Measurements from ENCODE around the gene SOS2.

SOS2 gene

DNA sequence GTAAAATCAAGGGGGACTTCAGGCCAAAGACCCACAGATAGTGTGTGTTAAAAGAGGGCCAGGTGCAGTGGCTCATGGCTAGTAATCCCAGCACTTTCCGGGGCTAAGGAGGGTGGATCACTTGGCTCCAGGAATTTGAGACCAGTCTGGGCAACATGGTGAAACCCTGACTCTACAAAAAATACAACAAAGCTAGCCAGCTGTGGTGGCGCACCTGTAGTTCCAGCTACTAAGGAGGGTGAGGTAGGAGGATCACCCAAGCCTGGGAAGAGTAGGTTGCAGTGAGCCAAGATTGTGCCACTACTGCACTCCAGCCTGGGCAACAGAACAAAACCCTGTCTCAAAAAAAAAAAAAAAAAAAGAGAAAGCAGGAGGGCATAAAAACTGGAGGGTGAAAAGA, 123.5 kb downstream of the SOS2 start:
- DNase-seq (ENCODE audit: low spot score): no peak
- TF ChIP-seq, protein P1, sequence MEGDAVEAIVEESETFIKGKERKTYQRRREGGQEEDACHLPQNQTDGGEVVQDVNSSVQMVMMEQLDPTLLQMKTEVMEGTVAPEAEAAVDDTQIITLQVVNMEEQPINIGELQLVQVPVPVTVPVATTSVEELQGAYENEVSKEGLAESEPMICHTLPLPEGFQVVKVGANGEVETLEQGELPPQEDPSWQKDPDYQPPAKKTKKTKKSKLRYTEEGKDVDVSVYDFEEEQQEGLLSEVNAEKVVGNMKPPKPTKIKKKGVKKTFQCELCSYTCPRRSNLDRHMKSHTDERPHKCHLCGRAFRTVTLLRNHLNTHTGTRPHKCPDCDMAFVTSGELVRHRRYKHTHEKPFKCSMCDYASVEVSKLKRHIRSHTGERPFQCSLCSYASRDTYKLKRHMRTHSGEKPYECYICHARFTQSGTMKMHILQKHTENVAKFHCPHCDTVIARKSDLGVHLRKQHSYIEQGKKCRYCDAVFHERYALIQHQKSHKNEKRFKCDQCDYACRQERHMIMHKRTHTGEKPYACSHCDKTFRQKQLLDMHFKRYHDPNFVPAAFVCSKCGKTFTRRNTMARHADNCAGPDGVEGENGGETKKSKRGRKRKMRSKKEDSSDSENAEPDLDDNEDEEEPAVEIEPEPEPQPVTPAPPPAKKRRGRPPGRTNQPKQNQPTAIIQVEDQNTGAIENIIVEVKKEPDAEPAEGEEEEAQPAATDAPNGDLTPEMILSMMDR (conservative IDR thresholded peaks at IDR 0.05; ENCODE audit: low read depth): no peak
- CTCF ChIA-PET: interaction anchor here (0.7 to 1.0 kb wide), 2 partner anchors 102 to 246 kb away, joined by 3 to 4 read pairs; no protein-coding TSS in a partner anchor
- POLR2A ChIA-PET (ENCODE audit: low non-redundant PET): interaction anchor here (0.6 to 0.7 kb wide), 2 partner anchors 8 to 474 kb away, joined by 4 to 12 read pairs; partner anchors contain the start of gene VCPKMT
- no peak overlapping the region for H3K27ac ChIP-seq

DNA sequence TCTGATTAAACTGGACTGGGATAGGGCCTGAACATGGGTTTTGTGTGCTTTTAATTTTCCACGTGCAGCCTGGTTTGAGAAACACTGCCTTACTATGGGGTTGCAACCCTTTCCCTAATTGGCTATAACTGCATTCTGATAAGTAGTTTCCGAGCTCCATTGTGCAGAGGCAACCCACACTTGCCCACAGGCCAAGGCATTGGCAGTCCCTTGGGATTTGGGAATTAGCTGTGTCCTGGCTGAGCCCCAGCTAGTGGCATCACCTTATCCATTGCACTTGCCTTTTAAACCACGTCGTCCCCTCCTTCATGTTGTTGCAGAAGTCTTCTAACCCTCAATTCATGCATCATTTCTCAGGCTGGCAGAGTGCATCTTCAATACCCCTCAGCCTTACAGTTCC, 125.2 kb downstream of the SOS2 start:
- TF ChIP-seq, protein P1 (conservative IDR thresholded peaks at IDR 0.05; ENCODE audit: low read depth): no peak
- ChIA-PET POLR2A (ENCODE audit: low non-redundant PET) (no interaction called here), CTCF (no interaction called here)
- DNase-seq (ENCODE audit: low spot score): no peak
- H3K27ac ChIP-seq: peak overlapping the region; percentile 17; the same call in 1 of the 2 replicates

DNA sequence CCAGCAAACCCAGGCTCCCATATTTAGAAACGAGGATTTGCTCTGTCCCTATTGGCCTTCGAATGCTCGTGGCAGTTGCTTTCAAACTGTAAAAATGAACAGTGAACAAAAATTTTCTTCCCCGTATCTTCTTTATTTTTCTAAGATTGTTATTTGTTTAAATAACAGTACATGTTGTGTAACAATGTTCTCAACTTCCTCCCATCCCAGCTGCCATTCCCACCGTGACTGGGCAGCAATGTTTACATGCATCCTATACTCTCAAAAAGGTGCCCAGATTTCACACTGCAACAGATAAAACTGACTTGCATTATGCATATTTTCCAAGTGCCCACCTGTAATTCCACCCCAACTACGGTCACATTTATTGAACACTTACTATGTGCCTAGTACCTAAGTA, 127.8 kb downstream of the SOS2 start:
- TF ChIP-seq, protein P1 (conservative IDR thresholded peaks at IDR 0.05; ENCODE audit: low read depth): no peak
- DNase-seq (ENCODE audit: low spot score): no peak
- H3K27ac ChIP-seq: no peak overlapping the region
- POLR2A ChIA-PET (ENCODE audit: low non-redundant PET): no interaction called here
- CTCF ChIA-PET: interaction anchor here (2.6 kb wide), 1 partner anchor 241 kb away, joined by 14 read pairs; no protein-coding TSS in a partner anchor

DNA sequence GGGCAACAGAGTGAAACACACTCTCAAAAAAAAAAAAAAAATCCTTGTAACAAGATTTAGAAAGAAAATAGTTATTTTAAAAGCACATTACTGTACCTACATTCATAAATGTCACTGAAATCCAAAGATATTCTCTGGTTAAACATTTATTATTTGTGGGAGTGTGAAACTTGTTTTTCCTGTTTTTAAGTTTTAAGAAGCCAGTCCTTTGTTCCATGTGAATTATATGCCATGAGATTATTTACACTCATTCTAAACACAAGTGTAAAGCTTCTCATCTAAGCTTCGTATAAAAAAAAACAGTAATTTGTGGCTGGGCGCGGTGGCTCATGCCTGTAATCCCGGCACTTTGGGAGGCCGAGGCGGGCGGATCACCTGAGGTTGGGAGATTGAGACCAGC, 130.0 kb downstream of the SOS2 start:
- no peak for DNase-seq (ENCODE audit: low spot score)
- no peak overlapping the region for H3K27ac ChIP-seq
- ChIA-PET POLR2A (ENCODE audit: low non-redundant PET) (no interaction called here), CTCF (interaction anchor here (0.6 to 0.7 kb wide), 3 partner anchors 50 to 210 kb away, joined by 3 to 11 read pairs (median 6); no protein-coding TSS in a partner anchor)
- TF ChIP-seq, protein P1 (conservative IDR thresholded peaks at IDR 0.05; ENCODE audit: low read depth): no peak

DNA sequence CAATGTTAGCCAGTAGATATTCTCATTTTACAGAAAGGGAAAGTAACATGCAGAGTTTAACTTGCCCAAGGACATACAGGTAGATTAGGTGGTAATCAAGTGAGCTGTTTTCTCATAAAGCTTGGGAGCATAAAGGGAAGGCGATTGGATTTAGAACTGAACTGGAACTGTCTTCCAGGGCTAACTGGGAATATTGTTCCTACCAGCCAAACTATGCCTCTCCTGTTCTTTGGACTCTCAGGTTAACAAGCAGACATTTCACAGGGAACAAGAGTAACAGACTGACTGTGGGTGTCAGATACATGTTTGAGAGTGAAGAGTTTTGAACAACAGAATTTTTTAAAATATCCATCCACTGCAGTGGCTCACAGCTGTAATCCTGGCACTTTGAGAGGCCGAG, 130.6 kb downstream of the SOS2 start:
- POLR2A ChIA-PET (ENCODE audit: low non-redundant PET): no interaction called here
- TF ChIP-seq, protein P1 (conservative IDR thresholded peaks at IDR 0.05; ENCODE audit: low read depth): no peak

DNA sequence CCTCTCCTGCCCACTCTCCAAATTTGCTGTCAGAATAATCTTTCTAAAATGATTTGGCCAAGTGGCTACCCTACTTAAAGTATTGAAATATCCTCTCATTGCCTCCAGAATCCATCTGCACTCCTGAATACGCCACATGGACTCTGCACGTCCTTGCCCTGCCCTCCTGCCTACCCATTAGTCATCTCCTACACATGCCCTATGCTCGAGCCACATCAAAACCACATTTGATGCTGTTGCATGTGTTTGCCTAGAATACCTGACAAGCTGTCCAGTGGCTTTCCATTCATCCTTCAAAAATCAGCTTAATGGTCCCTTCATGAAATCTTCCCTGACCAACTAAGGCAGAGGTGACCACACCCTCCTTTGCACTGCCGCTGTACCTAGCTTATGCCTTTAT, 132.0 kb downstream of the SOS2 start:
- CTCF ChIA-PET: interaction anchor here (1.3 kb wide), 1 partner anchor 234 kb away, joined by 3 read pairs; no protein-coding TSS in a partner anchor
- peak; percentile 59 for DNase-seq (ENCODE audit: low spot score)
- TF ChIP-seq, protein P1 (conservative IDR thresholded peaks at IDR 0.05; ENCODE audit: low read depth): no peak
- no peak overlapping the region for H3K27ac ChIP-seq
- POLR2A ChIA-PET (ENCODE audit: low non-redundant PET): no interaction called here

More for the DNA sequence above, 130.6 kb downstream of the SOS2 start:
- H3K27ac ChIP-seq: no peak overlapping the region
- CTCF ChIA-PET: interaction anchor here (0.6 to 1.3 kb wide), 2 partner anchors 209 to 236 kb away, joined by 3 read pairs; no protein-coding TSS in a partner anchor
- no peak for DNase-seq (ENCODE audit: low spot score)

Data from RWPE1 (cell line).